H1 (cell line): ENCODE results near the gene CFDP1. TPM values are rescaled to one million over a fixed set of nuclear protein-coding genes. Genes with fewer than 3 reads are reported as not detected.

Experiments
- polyA plus RNA-seq, 7 experiments: library from polyadenylated mRNA; depleted of rRNA in 3 of 7; stranded (reverse) in 5 of 7; unstranded in 2 of 7; fragments of >200 nt in 5 of 7; fragments of 200-250 nt in 2 of 7; gene quantifications; 1 replicate in 5 of 7; 2 replicates in 1 of 7; 4 replicates in 1 of 7; pipeline versions ENCODE4 v1.2.1 to v1.2.3, GENCODE V29; 2011 to 2013; ENCODE audit warnings: missing spikeins in 2 of 7, mixed read lengths in 2 of 7
- total RNA-seq: library from RNA; stranded (reverse); fragmentation: NEBNext Ultra II Directional; extraction: Animal tissue kit (Norgen Biotek cat#: 25700); gene quantifications from 2 replicates; pipeline ENCODE4 v1.2.1, GENCODE V29; 2021
- TF ChIP-seq, protein P1 (sequence below): fragments of 300-600 bp; sonication (generic); IDR thresholded peaks from 2 replicates; pipeline ENCODE4 v1.7.1; 2012; ENCODE audit warnings: low read length, moderate library complexity, mild to moderate bottlenecking, inconsistent platforms; ENCODE audit not compliant: insufficient replicate concordance

Gene CFDP1
- total and polyA plus RNA-seq, 2 of the 8 experiments (the other 6 are each of a cell fraction or from before 2014, with no cell fraction given): 25.5 to 77.3 TPM

DNA sequence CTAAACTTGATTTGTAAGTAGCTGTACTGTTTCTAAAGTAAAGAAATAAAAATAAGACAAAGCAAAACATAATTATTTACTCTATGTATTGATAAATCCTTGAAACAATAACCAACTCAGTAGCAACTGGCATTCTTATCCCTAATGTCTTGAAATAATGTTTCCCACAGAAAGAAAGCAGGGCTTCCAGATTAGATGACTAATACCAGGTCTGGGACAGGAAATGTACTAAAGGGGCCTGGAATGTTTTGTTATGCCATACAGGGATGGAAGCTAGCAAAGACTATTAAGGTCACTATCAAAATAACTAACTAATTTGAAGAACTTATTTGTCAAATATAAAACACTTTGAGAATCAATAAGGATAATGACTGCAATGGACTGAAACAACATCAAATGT is 82.1 kb downstream of the CFDP1 start (continued):
- TF ChIP-seq, protein P1, sequence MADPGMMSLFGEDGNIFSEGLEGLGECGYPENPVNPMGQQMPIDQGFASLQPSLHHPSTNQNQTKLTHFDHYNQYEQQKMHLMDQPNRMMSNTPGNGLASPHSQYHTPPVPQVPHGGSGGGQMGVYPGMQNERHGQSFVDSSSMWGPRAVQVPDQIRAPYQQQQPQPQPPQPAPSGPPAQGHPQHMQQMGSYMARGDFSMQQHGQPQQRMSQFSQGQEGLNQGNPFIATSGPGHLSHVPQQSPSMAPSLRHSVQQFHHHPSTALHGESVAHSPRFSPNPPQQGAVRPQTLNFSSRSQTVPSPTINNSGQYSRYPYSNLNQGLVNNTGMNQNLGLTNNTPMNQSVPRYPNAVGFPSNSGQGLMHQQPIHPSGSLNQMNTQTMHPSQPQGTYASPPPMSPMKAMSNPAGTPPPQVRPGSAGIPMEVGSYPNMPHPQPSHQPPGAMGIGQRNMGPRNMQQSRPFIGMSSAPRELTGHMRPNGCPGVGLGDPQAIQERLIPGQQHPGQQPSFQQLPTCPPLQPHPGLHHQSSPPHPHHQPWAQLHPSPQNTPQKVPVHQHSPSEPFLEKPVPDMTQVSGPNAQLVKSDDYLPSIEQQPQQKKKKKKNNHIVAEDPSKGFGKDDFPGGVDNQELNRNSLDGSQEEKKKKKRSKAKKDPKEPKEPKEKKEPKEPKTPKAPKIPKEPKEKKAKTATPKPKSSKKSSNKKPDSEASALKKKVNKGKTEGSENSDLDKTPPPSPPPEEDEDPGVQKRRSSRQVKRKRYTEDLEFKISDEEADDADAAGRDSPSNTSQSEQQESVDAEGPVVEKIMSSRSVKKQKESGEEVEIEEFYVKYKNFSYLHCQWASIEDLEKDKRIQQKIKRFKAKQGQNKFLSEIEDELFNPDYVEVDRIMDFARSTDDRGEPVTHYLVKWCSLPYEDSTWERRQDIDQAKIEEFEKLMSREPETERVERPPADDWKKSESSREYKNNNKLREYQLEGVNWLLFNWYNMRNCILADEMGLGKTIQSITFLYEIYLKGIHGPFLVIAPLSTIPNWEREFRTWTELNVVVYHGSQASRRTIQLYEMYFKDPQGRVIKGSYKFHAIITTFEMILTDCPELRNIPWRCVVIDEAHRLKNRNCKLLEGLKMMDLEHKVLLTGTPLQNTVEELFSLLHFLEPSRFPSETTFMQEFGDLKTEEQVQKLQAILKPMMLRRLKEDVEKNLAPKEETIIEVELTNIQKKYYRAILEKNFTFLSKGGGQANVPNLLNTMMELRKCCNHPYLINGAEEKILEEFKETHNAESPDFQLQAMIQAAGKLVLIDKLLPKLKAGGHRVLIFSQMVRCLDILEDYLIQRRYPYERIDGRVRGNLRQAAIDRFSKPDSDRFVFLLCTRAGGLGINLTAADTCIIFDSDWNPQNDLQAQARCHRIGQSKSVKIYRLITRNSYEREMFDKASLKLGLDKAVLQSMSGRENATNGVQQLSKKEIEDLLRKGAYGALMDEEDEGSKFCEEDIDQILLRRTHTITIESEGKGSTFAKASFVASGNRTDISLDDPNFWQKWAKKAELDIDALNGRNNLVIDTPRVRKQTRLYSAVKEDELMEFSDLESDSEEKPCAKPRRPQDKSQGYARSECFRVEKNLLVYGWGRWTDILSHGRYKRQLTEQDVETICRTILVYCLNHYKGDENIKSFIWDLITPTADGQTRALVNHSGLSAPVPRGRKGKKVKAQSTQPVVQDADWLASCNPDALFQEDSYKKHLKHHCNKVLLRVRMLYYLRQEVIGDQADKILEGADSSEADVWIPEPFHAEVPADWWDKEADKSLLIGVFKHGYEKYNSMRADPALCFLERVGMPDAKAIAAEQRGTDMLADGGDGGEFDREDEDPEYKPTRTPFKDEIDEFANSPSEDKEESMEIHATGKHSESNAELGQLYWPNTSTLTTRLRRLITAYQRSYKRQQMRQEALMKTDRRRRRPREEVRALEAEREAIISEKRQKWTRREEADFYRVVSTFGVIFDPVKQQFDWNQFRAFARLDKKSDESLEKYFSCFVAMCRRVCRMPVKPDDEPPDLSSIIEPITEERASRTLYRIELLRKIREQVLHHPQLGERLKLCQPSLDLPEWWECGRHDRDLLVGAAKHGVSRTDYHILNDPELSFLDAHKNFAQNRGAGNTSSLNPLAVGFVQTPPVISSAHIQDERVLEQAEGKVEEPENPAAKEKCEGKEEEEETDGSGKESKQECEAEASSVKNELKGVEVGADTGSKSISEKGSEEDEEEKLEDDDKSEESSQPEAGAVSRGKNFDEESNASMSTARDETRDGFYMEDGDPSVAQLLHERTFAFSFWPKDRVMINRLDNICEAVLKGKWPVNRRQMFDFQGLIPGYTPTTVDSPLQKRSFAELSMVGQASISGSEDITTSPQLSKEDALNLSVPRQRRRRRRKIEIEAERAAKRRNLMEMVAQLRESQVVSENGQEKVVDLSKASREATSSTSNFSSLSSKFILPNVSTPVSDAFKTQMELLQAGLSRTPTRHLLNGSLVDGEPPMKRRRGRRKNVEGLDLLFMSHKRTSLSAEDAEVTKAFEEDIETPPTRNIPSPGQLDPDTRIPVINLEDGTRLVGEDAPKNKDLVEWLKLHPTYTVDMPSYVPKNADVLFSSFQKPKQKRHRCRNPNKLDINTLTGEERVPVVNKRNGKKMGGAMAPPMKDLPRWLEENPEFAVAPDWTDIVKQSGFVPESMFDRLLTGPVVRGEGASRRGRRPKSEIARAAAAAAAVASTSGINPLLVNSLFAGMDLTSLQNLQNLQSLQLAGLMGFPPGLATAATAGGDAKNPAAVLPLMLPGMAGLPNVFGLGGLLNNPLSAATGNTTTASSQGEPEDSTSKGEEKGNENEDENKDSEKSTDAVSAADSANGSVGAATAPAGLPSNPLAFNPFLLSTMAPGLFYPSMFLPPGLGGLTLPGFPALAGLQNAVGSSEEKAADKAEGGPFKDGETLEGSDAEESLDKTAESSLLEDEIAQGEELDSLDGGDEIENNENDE: no peak
